Measurements from ENCODE around the gene CNTNAP1. TPM values are rescaled to one million over a fixed set of nuclear protein-coding genes. Genes with fewer than 3 reads are reported as not detected.

The CNTNAP1 gene
- total RNA-seq, 2 experiments from 2014 or later: 2.9 to 3.8 TPM

DNA sequence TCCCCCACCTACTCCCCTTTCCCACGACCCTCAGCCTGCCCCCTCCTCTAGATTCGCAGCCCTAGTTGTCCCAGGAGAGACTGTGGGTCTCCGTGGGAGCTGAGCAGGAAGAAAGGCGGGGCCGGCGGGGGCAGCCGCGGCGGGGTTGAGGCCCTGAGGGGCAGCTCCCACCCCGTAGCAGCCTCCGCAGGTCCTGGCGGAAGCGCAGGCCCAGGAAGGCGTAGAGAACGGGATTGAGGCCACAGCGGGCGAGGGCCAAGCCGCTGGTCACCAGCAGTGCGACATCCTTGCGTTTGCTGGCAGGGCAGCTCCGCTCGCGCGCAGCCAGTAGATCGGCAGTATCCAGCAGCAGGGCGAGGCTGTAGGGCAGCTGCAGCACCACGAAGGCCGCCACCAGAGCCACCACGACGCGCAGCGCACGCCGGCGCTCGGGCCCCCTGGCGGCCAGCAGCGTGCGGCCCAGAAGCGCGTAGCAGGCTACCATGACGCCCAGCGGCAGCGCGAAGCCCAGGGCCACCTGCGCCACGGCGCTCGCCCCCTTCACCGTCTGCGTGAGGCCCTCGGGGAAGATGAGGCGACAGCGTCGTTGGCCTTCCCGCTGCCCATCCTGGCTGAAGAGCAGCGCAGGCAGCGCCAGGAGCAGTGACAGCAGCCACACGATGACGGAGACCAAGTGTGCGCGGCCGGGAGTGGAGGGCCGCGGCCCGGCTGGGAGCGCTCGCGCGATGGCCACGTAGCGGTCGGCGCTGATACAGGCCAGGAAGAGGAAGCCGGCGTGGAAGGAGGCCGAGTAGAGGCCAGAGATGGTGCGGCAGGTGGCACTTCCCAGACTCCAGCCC is 2.6 kb upstream of the CNTNAP1 start:
- POLR2A ChIA-PET: interaction anchor here (0.6 to 2.0 kb wide), 3 partner anchors 101 to 636 kb away, joined by 3 to 5 read pairs (median 4); no protein-coding TSS in a partner anchor
- CTCF ChIA-PET: interaction anchor here (0.9 to 2.1 kb wide), 5 partner anchors 20 to 125 kb away, joined by 3 to 11 read pairs (median 3); partner anchors contain the start of genes MLX, PSMC3IP and TUBG2

DNA sequence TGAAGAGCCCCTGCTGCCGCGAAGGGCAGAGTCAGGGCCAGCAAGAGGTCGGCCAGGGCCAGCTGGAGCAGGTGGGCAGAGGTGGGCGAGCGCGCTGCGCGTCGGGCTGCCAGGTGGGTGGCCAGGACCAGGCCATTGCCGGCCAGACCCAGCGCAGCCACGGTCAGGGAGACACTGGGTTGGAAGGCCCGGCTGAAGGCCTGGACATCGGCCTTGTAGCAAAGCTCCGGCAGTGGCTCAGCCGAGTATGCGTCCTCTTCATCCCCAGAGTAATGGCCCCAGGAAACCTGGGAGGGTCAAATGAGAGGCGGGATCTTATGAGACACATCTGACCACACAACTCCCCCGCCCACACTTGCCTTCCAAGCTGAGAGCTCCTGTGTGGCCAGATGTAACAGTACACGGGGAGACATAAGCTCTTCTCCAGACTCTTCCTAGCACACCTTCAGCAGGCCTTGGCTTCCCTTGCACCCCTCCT is 2.0 kb upstream of the CNTNAP1 start:
- POLR2A ChIA-PET: interaction anchor here (0.6 kb wide), 1 partner anchor 636 kb away, joined by 4 read pairs; no protein-coding TSS in a partner anchor
- CTCF ChIA-PET: interaction anchor here (1.1 to 2.1 kb wide), 3 partner anchors 72 to 126 kb away, joined by 3 to 11 read pairs (median 3); partner anchors contain the start of gene PSMC3IP

DNA sequence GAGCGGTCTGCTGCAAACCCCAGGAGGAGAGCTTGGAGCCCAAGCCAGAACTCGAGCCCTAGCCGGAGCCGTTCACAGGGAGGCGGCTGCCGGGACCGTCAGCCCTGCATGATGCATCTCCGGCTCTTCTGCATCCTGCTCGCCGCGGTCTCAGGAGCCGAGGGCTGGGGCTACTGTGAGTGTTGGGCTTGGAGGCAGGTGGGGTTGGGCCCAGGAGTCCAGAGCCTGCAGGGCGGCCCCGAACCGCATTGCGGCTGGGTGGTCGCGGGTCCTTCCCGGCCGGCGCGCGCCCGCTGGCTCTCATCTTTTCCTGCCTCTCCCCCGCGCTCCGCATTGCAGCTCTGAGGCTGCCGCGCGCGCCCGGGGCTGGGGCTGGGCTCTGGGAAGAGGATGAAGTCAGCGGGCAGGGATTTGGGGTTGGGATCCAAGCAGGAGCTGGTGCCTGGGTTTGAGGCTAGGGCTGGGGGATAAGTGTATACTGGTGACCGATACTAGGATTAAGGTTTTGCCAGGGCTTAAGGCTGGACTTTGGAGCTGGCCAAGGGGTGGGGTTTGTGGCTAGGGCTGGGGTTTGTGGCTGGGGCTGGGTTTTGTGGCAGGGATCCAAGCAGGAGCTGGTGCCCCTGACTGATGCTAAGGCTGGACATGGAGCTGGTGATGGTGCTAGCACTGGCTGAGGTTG is 532 bp downstream of the CNTNAP1 start:
- ChIA-PET CTCF (interaction anchor here (1.4 to 2.1 kb wide), 5 partner anchors 9 to 75 kb away, joined by 3 to 6 read pairs (median 4); no protein-coding TSS in a partner anchor), POLR2A (no interaction called here)

- ChIA-PET CTCF (interaction anchor here (1.0 to 2.1 kb wide), 6 partner anchors 10 to 105 kb away, joined by 3 to 6 read pairs (median 4); no protein-coding TSS in a partner anchor), POLR2A (no interaction called here)
Observed at GRCh38 chr17:42683407-42684034, 1.2 kb downstream of the CNTNAP1 start.

DNA sequence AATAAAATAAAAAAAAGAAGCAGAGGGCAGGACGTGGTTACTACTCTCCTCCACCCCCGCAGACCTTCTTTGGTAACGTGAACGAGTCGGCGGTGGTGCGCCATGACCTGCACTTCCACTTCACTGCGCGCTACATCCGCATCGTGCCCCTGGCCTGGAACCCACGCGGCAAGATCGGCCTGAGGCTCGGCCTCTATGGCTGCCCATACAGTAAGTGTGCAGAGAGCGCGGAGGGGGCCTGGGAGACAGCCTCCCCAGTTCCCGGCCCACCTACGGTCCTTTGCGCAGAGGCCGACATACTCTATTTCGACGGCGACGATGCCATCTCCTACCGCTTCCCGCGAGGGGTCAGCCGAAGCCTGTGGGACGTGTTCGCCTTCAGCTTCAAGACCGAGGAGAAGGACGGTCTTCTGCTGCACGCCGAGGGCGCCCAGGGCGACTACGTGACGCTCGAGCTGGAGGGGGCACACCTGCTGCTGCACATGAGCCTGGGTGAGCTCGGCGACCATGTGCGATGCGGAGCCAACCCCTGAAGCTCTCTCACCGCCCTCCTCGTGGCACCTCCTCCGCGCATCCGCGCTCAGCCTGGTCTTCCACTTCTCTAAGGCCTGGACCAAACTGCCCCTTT is 2.7 kb downstream of the CNTNAP1 start:
- ChIA-PET CTCF (no interaction called here), POLR2A (no interaction called here)

GRCh38 chr17:42685831-42686230 is 3.5 kb downstream of the CNTNAP1 start:
- ChIA-PET CTCF (no interaction called here), POLR2A (no interaction called here)

- ChIA-PET CTCF (no interaction called here), POLR2A (no interaction called here)
Observed at GRCh38 chr17:42686520-42687128, 4.3 kb downstream of the CNTNAP1 start.

DNA sequence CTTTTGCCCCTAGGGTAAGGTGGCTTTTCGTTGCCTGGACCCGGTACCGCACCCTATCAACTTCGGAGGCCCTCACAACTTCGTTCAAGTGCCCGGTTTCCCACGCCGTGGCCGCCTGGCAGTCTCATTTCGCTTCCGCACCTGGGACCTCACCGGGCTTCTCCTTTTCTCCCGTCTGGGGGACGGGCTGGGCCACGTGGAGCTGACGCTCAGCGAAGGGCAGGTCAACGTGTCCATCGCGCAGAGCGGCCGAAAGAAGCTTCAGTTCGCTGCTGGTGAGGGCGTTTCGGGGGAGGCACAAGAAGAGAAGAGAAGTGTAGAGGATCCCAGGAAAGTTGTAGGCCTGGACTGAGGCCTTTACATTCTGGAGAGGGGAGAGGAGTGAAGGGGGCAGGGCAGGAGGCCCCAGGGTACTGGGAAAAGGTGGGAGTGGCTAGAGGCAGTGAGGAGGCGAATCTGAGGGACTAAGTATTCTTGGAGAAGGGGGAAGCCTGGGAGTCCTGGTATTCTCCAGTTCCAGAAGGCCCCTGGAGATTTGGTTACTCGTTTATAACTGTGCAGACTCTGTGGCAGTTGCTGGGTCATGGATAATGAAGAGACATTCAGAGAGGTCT is 5.5 kb downstream of the CNTNAP1 start:
- POLR2A ChIA-PET: no interaction called here
- CTCF ChIA-PET: interaction anchor here (0.8 kb wide), 1 partner anchor 76 kb away, joined by 3 read pairs; no protein-coding TSS in a partner anchor

DNA sequence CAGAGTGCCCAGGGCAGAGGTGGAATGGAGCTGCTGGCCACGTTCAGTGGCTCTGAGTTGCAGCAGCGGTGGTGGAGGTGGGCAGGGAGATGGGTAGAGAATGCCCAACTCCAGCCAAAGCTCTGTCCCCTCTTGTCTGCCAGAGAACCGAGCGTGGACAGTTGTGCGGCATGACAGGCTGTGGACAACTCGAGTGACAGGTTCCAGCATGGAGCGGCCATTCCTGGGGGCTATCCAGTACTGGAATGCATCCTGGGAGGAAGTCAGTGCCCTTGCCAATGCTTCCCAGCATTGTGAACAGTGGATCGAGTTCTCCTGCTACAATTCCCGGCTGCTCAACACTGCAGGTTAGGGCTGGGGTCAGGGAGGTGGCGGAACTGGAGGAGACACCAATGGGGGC is 8.3 kb downstream of the CNTNAP1 start:
- POLR2A ChIA-PET: no interaction called here
- CTCF ChIA-PET: no interaction called here

- ChIA-PET POLR2A (no interaction called here), CTCF (no interaction called here)
Observed at GRCh38 chr17:42691021-42691545, 8.8 kb downstream of the CNTNAP1 start.

- ChIA-PET CTCF (interaction anchor here (0.7 to 2.5 kb wide), 2 partner anchors 9 to 655 kb away, joined by 3 to 6 read pairs; no protein-coding TSS in a partner anchor), POLR2A (interaction anchor here (1.0 kb wide), 1 partner anchor 15 kb away, joined by 4 read pairs; no protein-coding TSS in a partner anchor)
Observed at GRCh38 chr17:42692489-42692888, 10.2 kb downstream of the CNTNAP1 start.

DNA sequence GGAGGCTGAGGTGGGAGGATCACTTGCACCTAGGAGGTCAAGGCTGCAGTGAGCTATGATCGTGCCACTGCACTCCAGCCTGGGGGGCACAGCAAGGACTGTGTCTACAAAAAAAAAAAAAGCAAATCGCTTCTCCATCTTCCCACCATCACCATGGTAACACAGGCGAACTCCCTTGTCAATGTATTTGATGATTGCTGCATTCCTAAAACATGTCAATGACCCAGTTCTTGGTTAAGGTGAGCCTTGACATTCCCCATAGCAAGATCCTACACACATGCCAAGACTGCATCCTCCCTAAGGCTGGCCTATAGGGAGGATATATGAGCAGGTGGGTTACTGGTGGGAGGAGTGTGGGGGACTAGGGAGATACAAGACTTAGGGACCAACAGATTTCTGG is 12.2 kb downstream of the CNTNAP1 start:
- CTCF ChIA-PET: interaction anchor here (2.5 kb wide), 1 partner anchor 11 kb away, joined by 6 read pairs; no protein-coding TSS in a partner anchor
- POLR2A ChIA-PET: no interaction called here

GRCh38 chr17:42695500-42695899 is 13.2 kb downstream of the CNTNAP1 start:
- ChIA-PET CTCF (no interaction called here), POLR2A (no interaction called here)

GRCh38 chr17:42697108-42697811 is 14.9 kb downstream of the CNTNAP1 start:
- ChIA-PET CTCF (no interaction called here), POLR2A (interaction anchor here (0.6 kb wide), 1 partner anchor 11 kb away, joined by 6 read pairs; no protein-coding TSS in a partner anchor)

GRCh38 chr17:42698736-42699414 is 16.5 kb downstream of the CNTNAP1 start:
- ChIA-PET CTCF (interaction anchor here (1.9 kb wide), 1 partner anchor 16 kb away, joined by 4 read pairs; no protein-coding TSS in a partner anchor), POLR2A (no interaction called here)

GRCh38 chr17:42699415-42699740 is 17.0 kb downstream of the CNTNAP1 start:
- ChIA-PET POLR2A (no interaction called here), CTCF (interaction anchor here (1.9 kb wide), 1 partner anchor 16 kb away, joined by 4 read pairs; no protein-coding TSS in a partner anchor)

Data from activated CD8-positive, alpha-beta memory T cell treated with anti-CD3 and anti-CD28 coated beads for 36 hours (primary cell).